22Rv1 (cell line): Measurements from ENCODE around the gene ZNF791.
"Not testable (repeated sequence)": the region's sequence is repeated elsewhere in the genome, so short reads cannot be mapped to it uniquely, and the experiment has no call there.

Experiments used
- H3K27ac ChIP-seq: fragments of 450-650 bp; 2 replicates; pipeline ENCODE4 v1.5.1; 2017
- ZFX ChIP-seq: fragments of 450-650 bp; IDR thresholded peaks from 2 replicates; pipeline ENCODE4 v1.6.1; 2017; ENCODE audit warnings: antibody characterized with exemption, borderline replicate concordance
- TF ChIP-seq, protein P1 (sequence below): fragments of 450-650 bp; IDR thresholded peaks from 2 replicates; pipeline ENCODE4 v1.5.1; 2017; ENCODE audit warnings: mild to moderate bottlenecking

The ZNF791 gene

DNA sequence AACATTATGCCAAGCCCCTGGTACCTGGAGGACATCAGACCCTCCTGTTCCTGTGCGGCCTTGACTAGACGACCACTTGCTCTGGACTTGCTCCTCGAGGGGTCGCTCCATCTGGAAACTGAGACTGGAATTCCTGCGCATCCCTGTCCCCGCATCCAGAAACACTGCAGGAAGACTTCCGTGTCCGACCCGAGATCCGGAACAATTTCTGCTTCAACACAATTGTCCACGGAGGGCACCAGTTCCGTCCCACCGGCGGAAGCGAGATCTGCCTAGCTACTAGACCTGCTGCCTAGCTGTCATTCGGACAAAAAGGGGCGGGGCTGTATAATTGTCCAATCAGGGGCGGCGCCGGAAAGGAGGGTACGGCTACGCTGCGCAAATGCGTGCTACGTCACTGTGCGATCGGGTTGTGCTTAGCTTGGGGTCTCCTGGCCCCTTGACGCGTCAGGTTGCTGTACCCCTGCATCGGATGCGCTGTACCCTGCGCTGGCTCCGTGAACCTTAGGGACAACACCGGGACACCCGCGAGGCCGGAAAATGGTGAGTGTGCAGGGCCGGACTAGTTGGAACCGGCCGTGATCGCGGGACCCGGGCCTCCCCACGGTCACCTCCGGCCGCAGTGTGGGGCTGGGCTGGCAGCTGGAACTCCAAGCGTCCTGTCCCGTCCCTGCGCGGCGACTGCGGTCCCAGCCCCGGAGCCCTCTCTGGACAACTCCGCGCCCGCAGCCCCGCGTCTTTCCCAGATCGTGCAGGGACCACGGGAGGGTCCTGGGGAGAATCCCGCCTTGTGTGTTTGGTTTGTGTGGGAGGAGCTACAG lies at the start of gene ZNF791, which contains the start of gene ZNF490:
Gene ZNF791, plus strand, starts transcription at position 381 of the 821 bp plus-strand sequence. Its CDS starts 160 bp downstream, at position 541.
Gene ZNF490, minus strand, starts transcription at position 274 of the 821 bp plus-strand sequence. Its CDS starts 133 bp downstream, at position 141.
- H3K27ac ChIP-seq, result peak within 1 kb of the TSS; percentile 81
- TF ChIP-seq ZFX, result no peak
- TF ChIP-seq, protein P1, sequence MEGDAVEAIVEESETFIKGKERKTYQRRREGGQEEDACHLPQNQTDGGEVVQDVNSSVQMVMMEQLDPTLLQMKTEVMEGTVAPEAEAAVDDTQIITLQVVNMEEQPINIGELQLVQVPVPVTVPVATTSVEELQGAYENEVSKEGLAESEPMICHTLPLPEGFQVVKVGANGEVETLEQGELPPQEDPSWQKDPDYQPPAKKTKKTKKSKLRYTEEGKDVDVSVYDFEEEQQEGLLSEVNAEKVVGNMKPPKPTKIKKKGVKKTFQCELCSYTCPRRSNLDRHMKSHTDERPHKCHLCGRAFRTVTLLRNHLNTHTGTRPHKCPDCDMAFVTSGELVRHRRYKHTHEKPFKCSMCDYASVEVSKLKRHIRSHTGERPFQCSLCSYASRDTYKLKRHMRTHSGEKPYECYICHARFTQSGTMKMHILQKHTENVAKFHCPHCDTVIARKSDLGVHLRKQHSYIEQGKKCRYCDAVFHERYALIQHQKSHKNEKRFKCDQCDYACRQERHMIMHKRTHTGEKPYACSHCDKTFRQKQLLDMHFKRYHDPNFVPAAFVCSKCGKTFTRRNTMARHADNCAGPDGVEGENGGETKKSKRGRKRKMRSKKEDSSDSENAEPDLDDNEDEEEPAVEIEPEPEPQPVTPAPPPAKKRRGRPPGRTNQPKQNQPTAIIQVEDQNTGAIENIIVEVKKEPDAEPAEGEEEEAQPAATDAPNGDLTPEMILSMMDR, result no peak

DNA sequence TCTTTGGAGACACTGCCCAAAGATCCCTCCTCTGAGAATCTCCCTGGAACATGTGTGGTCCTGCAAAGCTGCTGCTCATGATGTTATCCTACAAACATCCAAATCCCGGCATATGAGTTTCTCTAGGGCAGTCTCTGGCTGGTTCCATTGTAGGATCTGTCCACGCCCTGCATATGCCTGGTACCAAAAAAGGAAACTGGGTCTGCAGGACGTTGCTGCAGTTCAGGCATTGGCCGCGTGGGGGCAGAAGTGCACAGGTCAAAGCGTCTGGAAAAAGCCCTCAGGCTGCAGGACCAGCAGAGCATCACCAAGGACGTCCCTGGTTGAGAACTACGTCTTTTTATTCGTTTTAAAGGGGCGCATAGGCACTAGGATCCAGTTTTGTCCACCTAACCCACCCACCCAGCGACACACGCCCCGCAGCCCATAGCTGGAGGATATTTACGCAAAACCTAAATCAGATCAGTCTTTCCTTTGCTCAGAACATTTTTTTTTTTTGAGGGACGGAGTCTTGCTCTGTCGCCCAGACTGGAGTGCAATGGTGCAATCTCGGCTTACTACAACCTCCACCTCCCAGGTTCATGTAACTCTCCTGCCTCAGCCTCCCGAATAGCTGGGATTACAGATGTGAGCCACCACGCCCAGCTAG lies 46.6 kb upstream of the ZNF791 start:
- no peak for TF ChIP-seq ZFX
- TF ChIP-seq, protein P1, result peak; percentile 94
- H3K27ac ChIP-seq, result no peak overlapping the region

- not testable (repeated sequence) for H3K27ac ChIP-seq
These were observed 44.3 kb upstream of the ZNF791 start for GRCh38 chr19:12566380-12566779.

DNA sequence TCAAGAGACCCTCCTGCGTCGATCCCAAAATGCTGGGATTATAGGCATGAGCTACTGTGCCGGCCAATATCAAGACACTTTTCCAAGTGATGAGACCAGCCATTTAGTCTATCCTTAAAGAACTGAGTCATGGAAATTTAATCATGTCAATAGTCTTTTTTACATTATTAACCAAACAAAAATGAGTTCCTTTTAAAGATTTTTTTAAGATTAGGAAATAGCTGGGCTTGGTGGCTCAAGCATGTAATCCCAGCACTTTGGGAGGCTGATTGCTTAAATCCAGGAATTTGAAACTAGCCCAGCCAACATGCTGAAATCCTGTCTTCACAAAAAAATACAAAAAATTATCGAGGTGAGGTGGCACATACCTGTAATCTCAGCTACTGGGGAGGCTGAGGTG lies 42.8 kb upstream of the ZNF791 start:
- no peak for TF ChIP-seq ZFX
- TF ChIP-seq, protein P1, result no peak
- H3K27ac ChIP-seq, result no peak overlapping the region

DNA sequence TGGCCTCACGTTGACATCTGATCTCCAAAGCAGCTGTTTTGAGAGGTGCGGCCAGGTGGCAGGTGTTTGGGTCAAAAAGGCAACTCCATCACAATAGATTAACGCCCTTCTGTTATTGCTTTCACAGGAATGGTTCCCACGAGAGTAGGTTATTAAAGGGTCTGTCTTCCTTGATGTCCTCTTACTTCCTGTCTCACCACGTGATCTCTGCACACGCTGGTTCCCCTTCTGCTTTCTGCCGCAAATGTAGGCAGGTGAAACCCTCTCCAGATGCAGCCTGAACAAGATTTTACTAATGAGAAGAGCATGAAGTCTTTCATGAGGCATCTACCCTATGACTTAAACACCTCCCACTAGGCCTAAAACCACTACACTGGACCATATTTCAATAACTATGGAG lies 36.7 kb upstream of the ZNF791 start:
- TF ChIP-seq, protein P1, result no peak
- TF ChIP-seq ZFX, result no peak
- no peak overlapping the region for H3K27ac ChIP-seq

DNA sequence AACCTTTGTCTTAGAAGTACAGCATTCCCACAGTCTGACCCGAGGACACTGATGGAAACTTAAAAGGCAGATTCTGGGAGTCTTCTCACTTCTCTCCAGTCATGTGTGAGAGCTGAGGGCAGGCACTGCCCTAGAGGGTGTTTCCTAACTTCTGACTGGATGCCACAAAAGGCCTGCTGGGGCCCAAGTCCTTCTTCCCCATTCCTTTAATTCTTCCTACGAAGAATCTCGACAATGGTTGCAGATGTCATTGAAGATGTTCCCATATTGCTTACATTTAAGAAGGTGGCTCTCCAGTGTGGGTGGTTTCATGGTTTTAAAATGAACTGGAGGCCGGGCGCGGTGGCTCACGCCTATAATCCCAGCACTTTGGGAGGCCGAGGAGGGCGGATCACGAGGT lies 32.1 kb upstream of the ZNF791 start:
- no peak for TF ChIP-seq ZFX
- TF ChIP-seq, protein P1, result no peak
- no peak overlapping the region for H3K27ac ChIP-seq

- no peak overlapping the region for H3K27ac ChIP-seq
- no peak for TF ChIP-seq ZFX
- TF ChIP-seq, protein P1, result no peak
These were observed 30.5 kb upstream of the ZNF791 start for GRCh38 chr19:12580180-12580694.
